SU-DHL-6 (cell line): ENCODE data around the gene OR11A1.

Source experiments
- CTCF ChIP-seq: fragments of 200-600 bp; sonication (generic); IDR thresholded peaks from one replicate; pipeline ENCODE4 v1.5.1; 2017; ENCODE audit warnings: antibody characterized with exemption, mild to moderate bottlenecking, low read length, moderate library complexity; ENCODE audit not compliant: insufficient read depth, poor library complexity, severe bottlenecking
- EZH2phosphoT487 ChIP-seq: fragments of 200-600 bp; sonication (generic), shearing (Covaris generic); conservative IDR thresholded peaks from 2 replicates; pipeline ENCODE4 v1.6.1; 2018; ENCODE audit warnings: mild to moderate bottlenecking, antibody characterized with exemption, low read length, moderate library complexity, mixed read lengths

- TF ChIP-seq CTCF (no peak), EZH2phosphoT487 (no peak)
Observed at GRCh38 chr6:29426654-29427053, 30.2 kb downstream of the OR11A1 start.
